NB4 (cell line): ENCODE data around the gene LRMDA.

Experiments
- DNase-seq: peaks from one replicate; pipeline ENCODE4 v3.0.0; 2010; ENCODE audit warnings: low read depth
- H3K4me3 ChIP-seq: one replicate; pipeline ENCODE4 v1.5.1; 2011; ENCODE audit warnings: mild to moderate bottlenecking, low read depth, low read length, moderate library complexity
- CTCF ChIP-seq: IDR thresholded peaks from one replicate; pipeline ENCODE4 v1.5.1; 2012; ENCODE audit warnings: low read depth, low read length
- MAX ChIP-seq: IDR thresholded peaks from 2 replicates; pipeline ENCODE4 v1.6.1; 2011; ENCODE audit warnings: low read depth, low read length
- MYC ChIP-seq: IDR thresholded peaks from 2 replicates; pipeline ENCODE4 v1.6.1; 2011; ENCODE audit warnings: low read depth, low read length
- POLR2A ChIP-seq: IDR thresholded peaks from 2 replicates; pipeline ENCODE4 v1.6.1; 2011; ENCODE audit warnings: mild to moderate bottlenecking; ENCODE audit not compliant: insufficient read length; ENCODE audit errors: extremely low read depth

LRMDA gene

GRCh38 chr10:75400771-75401568, 30.5 kb upstream of the LRMDA start:
- DNase-seq = peak; percentile 81
- TF ChIP-seq MAX = no peak
- no peak for TF ChIP-seq MYC
- TF ChIP-seq CTCF = no peak
- TF ChIP-seq POLR2A = no peak
- peak overlapping the region; percentile 95 for H3K4me3 ChIP-seq

- H3K4me3 ChIP-seq = peak within 1 kb of the TSS; percentile 95
- peak; percentile 99 for TF ChIP-seq MAX
- peak; percentile 96 for TF ChIP-seq POLR2A
- TF ChIP-seq MYC = peak; percentile 77; the same call in 1 of the 2 replicates
- no peak for TF ChIP-seq CTCF
- DNase-seq = peak; percentile 99
Observed at GRCh38 chr10:75401569-75402485, 29.6 kb upstream of the LRMDA start, which contains the start of gene ZNF503. Gene ZNF503, minus strand, starts transcription at chr10:75401764. Its CDS starts 345 bp downstream, at chr10:75401419.

GRCh38 chr10:75402486-75403143, 28.8 kb upstream of the LRMDA start:
- TF ChIP-seq POLR2A (peak; percentile 26), CTCF (no peak), MAX (peak; percentile 28; the same call in 1 of the 2 replicates), MYC (no peak; the same call in none of the 2 replicates)
- H3K4me3 ChIP-seq = peak overlapping the region; percentile 69
- DNase-seq = peak; percentile 69

- no peak for TF ChIP-seq MAX
- TF ChIP-seq MYC = no peak
- TF ChIP-seq CTCF = no peak
- no peak for TF ChIP-seq POLR2A
- H3K4me3 ChIP-seq = peak overlapping the region; percentile 69
- DNase-seq = peak; percentile 48
Observed at GRCh38 chr10:75403144-75403938, 28.1 kb upstream of the LRMDA start.
